LNCaP clone FGC (cell line): ENCODE results near the gene HSDL2.
"Not testable (repeated sequence)": the region's sequence is repeated elsewhere in the genome, so short reads cannot be mapped to it uniquely, and the experiment has no call there.

Experiments
- DNase-seq: peaks from one replicate; pipeline ENCODE4 v3.0.0-alpha.2; 2011; ENCODE audit warnings: low read depth
- H3K4me3 ChIP-seq: 2 replicates; pipeline ENCODE4 v1.5.1; 2011; ENCODE audit warnings: mild to moderate bottlenecking, low read depth, low read length, control low read depth
- TF ChIP-seq, protein P1 (sequence below): IDR thresholded peaks from 2 replicates; pipeline ENCODE4 v1.5.1; 2012; ENCODE audit warnings: mild to moderate bottlenecking; ENCODE audit not compliant: control insufficient read depth, insufficient read depth; ENCODE audit errors: extremely low read depth

HSDL2 gene

DNA sequence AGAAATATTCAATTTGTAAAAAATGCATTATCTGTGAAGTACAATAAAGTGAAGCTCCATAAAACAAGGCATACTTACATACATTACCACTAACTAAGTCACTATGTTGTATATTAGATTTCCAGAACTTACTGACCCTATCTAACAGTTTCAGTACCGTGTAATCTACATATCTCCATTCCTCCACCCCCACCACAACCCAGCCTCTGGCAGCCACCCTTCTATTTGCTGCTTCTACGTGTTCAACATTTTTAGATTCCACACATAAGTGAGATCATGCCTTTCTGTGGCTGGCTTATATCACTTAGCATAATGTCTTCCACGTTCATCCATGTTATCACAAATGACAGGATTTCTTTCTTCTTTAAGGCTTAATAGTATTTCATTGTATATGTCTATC is 15.1 kb upstream of the HSDL2 start:
- DNase-seq: no peak
- TF ChIP-seq, protein P1, sequence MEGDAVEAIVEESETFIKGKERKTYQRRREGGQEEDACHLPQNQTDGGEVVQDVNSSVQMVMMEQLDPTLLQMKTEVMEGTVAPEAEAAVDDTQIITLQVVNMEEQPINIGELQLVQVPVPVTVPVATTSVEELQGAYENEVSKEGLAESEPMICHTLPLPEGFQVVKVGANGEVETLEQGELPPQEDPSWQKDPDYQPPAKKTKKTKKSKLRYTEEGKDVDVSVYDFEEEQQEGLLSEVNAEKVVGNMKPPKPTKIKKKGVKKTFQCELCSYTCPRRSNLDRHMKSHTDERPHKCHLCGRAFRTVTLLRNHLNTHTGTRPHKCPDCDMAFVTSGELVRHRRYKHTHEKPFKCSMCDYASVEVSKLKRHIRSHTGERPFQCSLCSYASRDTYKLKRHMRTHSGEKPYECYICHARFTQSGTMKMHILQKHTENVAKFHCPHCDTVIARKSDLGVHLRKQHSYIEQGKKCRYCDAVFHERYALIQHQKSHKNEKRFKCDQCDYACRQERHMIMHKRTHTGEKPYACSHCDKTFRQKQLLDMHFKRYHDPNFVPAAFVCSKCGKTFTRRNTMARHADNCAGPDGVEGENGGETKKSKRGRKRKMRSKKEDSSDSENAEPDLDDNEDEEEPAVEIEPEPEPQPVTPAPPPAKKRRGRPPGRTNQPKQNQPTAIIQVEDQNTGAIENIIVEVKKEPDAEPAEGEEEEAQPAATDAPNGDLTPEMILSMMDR: no peak
- no peak overlapping the region for H3K4me3 ChIP-seq

DNA sequence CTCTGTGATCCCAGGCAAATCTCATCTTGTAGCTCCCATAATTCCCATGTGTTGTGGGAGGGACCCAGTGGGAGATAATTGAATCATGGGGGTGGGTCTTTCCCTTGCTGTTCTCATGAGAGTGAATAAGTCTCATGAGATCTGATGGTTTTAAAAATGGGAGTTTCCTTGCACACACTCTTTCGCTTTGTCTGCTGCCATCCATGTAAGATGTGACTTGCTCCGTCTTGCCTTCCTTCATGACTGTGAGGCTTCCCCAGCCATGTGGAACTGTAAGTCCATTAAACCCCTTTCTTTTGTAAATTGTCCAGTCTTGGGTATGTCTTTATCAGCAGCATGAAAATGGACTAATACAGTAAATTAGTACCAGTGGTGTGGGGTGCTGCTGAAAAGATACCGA is 14.7 kb upstream of the HSDL2 start:
- DNase-seq, H3K4me3 ChIP-seq: not testable (repeated sequence)

DNA sequence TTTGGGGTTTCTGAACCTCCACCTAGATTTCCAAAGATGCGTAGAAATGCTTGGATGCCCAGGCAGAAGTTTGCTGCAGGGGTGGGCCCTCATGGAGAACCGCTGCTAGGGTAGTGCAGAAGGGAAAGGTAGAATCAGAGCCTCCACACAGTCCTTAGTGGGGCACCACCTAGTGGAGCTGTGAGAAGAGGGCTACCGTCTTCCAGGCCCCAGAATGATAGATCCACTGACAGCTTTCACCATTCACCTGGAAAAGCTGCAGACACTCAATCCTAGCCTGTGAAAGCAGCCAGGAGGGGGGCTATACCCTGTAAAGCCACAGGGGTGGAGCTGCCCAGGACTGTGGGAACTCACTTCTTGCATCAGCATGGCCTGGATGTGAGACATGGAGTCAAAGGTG is 13.3 kb upstream of the HSDL2 start:
- no peak overlapping the region for H3K4me3 ChIP-seq
- DNase-seq: no peak
- TF ChIP-seq, protein P1: 0 out of 2 replicates have a peak, but pooled peaks have one; percentile 1

DNA sequence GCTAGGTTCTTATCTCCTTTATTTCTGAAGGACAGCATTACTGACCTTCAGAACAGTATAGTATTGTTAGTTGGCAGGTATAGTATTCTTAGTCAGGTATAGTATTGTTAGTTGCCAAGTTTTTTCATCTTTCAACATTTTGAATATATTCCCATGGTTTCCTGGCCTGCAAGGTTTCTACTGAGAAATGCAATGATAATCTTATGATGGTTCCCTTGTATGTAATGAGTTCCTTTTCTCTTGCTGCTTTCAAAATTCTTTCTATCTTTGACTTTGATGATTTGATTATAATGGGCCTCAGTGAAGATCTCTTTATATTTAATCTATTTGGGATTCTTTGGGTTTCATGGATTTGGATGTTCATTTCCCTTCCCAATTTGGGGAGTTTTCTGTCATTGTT is 12.4 kb upstream of the HSDL2 start:
- no peak overlapping the region for H3K4me3 ChIP-seq
- no peak for DNase-seq
- TF ChIP-seq, protein P1: no peak

DNA sequence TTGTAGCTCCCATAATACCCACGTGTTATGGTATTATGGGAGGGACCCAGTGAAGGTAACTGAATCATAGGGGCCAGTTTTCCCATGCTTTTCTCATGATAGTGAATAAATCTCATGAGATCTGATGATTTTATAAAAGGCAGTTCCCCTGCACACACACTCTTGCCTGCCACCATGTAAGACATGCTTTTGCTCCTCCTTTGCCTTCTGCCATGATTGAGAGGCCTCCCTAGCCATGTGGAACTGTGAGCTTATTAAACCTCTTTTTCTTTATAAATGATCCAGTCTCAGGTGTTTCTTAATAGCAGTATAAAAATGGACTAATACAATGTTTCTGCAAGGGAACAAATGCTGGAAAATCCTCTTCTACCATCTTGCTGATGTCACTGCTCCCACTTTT is 10.1 kb upstream of the HSDL2 start:
- TF ChIP-seq, protein P1: no peak
- DNase-seq: no peak
- H3K4me3 ChIP-seq: no peak overlapping the region

DNA sequence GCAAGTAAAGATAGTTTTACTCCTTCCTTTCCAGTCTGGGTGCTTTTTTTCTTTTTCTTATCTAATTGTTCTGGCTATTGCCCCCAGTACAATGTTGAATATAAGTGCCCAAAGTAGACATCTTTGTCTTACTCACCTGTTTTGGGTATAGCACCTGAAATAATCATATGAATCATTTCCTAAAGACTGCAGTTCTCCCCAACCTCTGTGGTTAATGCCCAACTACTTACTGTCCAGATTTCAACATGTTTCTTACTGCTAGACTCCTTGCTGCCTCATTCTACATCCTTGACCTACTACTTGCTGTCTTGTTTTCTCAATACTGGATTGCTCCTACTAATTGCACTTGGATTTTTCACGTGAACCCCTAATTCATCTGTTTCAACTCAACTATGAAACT is 8.8 kb upstream of the HSDL2 start:
- TF ChIP-seq, protein P1: no peak
- DNase-seq: no peak
- no peak overlapping the region for H3K4me3 ChIP-seq

DNA sequence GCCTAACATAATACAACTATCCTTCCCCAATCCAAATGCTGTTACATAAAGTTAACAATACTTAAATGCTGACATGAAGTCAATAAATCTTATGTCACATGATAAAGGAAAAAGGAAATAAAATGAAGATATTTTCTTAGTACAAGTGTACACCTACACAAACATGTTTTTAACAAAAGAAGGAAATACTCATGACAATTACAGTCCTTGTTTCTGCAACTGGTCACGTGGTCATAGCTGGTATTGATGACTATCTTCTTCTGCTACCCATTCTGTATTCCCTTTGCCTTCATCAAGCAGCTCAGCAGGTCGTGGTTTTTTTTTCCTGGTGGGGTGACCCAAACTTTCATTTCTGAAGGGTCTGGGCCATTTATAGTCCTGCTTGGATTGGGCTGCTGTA is 6.2 kb upstream of the HSDL2 start:
- H3K4me3 ChIP-seq, DNase-seq: not testable (repeated sequence)

DNA sequence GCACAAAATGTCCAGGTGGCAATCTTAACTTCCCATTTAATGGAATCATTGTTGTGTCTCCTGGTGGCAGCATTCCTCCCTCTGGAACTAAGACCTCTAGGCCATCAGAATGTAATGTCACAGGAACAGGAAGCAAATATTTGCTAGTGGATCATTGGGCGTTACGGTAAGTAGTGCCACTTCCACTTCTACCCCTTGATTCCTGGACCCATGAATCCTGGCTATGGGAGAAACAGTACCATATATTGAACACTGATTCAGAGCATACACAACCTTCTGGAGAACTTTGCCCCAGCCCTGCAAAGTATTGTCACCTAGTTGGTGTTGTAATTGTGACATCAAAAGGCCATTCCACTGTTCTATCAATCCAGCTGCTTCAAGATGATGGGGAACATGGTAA is 5.7 kb upstream of the HSDL2 start:
- DNase-seq, H3K4me3 ChIP-seq: not testable (repeated sequence)

DNA sequence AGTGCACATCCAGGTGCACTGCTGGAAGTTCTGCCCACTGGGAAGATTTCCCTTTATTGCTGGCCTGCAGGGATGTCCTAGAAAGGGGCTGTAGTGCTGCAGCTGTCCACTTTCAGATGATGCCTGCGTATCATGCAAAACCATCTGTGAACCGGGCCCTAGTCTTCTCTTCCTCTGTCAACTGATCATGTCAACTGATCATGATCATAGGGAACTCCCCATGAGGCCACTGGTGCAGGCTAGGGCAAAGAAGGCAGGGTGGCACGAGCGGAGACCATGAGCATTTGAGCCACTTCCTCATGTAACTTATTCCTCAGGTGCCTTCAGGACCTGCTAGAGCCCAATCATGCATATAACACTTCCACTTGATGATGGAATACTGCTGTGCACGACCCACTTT is 4.5 kb upstream of the HSDL2 start:
- TF ChIP-seq, protein P1: no peak
- no peak for DNase-seq
- no peak overlapping the region for H3K4me3 ChIP-seq
